NCI-H1048 (cell line): ENCODE measurements around the gene ZMIZ1.

Source experiments
- DNase-seq: peaks from one replicate; lab custom pipeline; 2025; lab: John Stamatoyannopoulos, UW

Gene ZMIZ1

DNA sequence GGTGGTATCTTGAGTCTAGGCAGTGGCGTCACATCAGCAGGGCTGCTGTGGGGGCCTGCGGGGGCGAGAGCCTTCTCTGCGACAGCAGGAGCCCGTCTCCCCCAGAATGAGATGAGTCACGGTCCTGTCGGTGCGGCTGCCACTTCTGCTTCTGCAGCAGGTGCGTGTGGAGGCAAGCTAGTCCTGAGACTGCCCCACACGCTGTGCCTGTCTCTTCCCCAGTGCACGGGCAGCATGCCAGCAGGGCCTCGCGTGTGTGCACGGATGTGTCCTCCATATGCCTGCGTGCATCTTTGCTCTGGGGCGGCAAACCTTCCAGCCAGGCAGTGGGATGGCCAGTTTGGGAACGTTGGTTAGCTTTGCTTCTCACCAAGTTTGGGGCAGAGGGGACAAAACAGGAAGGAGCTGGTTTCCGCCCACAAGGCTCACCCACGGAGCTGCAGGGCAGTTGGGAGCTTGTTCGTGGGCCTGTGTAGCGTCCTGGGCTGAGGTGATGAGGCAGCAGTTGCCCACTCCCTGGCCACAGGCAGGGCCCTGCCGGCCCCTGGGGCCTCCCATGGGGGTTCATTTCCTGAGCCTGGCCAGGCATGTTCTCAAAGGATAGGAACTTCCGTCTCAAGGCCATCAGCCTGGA, 217.7 kb downstream of the ZMIZ1 start:
- DNase-seq, result no peak

DNA sequence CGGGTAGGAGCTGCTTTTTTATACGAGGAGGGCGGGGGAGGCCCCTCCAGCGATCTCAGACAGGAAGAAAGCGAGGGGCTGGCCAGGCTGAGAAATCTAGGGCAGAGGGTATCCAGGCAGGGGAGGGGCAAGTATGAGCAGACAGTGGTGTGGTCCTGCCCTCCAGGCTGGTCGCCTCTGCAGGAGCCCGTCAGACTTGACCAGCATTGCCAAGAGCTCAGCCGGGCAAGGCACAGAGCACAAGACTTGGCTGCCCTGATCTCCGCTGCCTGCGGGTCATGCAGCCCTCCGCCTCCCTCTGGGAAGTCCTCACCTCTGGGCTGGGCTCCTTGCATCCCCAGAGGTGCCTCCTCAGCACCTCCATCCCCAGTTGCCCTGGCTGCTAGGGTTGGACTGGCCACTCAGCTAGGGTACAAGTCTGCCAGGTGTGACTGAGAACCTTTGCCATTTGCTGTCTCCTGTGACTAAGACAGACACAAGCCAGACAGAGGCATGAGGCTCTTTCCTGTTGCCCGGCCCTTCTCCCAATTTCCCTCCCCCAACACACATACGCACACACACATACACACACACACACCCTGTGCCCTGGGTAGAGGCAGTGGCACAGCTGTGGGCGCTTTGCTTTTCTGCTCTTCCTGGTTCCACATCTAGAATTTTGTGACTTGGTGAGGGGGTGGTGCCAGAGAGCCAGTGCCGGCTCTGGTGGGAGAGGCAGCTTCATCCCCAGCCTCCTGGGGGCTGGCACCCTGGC, 219.4 kb downstream of the ZMIZ1 start:
- no peak for DNase-seq

DNA sequence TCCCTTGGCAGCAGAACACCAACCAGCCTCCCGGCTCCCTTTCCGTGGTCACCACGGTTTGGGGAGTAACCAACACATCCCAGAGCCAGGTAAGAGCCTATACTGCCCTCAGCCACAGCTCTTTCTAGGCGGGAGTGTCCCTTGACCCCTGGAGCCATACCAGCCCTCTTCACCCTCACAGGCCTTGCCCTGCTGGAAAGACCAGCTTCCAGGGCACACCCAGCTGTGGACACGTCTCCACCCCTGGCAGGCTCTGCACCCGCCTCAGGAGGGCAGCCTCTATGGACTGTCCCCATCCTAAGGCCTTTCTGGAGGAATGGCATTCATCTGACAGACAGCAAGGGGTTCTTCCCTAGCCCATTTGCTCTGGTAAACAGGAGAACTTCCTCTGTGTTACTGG, 221.0 kb downstream of the ZMIZ1 start:
- no peak for DNase-seq

DNA sequence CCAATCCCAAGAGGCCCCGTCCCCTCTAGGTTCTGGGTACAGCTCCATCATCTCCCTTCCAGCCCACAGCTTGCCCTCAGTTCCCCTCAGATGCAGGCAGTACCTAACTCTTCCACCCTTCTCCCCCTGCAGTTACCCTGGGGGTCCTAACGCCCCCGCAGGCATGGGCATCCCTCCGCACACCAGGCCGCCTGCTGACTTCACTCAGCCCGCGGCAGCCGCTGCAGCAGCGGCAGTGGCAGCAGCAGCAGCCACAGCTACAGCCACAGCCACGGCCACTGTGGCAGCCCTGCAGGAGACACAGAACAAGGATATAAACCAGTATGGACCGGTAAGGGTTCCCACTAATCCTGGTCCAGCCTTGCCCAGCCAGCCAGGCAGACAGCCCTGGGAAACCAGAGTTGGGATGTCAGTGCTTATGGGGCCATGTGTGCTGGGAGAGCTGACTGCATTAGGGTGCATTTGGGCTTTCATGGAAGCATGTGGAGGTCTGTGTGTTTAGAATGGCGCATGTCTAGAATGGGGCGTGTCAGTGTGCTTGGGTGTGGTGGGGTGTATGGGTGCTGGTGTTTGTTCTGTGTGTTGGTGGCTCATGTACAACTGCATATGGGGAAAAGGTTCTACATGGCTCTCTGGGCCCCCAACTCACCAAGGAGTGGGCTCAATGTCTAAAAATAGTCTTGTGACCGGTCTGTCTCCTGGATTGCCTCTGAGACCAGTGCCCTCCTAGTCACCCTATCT, 223.4 kb downstream of the ZMIZ1 start:
- DNase-seq, result no peak

DNA sequence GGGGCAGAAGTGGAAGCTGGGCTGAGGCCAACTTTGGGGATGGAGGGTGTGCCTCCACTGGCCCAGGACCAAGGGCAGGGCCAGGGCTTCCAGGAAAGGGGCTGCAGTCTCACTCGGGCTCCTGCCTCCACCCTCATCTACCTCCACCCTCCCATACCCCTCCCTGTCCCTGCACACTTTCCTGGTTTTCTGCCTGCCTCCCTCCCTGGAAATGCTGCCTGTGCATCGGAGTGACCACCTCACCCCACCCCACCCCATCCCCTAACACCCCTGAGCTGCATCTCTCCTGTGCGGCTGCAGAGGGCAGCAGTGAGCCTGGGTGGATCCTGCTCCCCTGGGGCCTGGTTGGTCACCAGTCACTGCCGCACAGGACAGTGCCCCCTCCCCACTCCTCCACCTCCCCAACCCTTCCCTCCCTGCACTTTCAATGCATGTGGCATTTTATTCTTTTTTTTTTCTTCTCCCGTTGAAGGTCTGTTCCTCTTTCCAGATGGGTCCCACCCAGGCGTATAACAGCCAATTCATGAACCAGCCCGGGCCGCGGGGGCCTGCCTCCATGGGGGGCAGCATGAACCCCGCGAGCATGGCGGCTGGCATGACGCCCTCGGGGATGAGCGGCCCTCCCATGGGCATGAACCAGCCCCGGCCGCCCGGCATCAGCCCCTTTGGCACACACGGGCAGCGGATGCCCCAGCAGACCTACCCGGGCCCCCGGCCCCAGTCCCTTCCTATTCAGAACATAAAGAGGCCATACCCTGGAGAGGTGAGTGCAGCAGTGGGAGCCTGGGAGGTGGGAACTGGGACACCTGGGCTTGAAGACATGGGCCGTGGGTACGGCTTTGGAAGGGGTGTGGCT, 224.4 kb downstream of the ZMIZ1 start:
- no peak for DNase-seq

DNA sequence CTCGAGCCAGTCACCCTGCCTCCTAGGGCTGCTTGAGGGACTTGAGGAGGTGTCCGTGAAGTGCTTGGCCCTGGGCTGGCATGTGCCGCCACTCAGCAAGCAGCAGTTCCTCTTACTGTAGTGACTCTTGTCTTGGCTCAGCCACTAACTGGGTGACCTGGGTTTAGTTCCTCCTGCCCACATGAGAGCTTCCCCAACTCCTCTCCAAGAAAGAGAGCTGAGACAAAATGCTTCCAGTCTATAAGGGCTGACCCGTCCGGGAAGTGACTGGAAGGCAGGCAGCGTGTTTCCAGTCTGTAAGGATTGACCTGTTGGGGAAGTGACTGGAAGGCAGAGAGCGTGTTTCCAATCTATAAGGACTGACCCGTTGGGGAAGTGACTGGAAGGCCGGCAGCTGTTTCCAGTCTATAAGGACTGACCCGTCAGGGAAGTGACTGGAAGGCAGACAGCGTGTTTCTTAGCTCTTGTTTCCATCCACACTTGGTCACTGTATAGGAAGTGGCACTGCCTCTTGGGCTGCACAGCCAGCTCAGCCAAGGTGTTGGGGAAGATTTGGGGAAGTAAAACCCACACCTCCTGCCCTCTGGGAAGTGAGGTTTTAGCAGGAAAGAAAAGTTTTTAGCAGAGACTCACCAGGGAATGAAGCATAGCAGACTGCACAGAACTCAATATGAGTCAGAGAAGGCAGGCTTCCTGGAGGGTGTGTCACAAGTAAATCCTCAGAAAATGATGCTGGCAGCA, 225.2 kb downstream of the ZMIZ1 start:
- no peak for DNase-seq

DNA sequence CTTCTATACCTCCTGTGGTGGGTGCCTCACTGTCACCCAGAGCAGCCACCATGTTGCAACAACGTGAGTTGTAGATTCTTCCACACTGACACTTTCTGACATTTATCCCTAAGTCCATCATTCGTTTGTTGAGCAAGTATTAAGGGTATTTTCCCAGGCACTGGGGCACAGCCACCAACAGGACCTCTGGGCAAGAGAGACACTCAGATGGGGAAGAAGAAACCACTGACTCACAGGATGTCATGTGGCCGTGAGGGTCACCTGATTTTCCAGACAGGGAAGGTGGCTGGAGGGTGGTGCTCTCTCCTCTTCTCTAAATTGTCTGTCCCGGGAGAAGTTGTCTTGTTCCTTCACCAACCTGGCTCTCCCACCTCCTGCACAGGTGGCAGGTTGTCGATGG, 226.8 kb downstream of the ZMIZ1 start:
- no peak for DNase-seq

DNA sequence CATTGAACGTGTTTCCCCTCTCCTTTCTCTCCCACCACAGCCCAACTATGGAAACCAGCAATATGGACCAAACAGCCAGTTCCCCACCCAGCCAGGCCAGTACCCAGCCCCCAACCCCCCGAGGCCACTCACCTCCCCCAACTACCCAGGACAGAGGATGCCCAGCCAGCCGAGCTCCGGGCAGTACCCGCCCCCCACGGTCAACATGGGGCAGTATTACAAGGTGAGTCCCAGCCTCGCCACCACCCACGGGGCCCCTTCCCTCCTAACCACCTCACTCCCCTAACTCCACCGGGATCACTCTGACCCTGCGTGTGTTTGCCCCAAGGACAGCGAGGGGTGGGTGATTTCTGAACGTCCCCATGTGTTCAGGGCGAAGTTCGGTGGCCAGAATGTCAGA, 227.7 kb downstream of the ZMIZ1 start:
- DNase-seq, result no peak

DNA sequence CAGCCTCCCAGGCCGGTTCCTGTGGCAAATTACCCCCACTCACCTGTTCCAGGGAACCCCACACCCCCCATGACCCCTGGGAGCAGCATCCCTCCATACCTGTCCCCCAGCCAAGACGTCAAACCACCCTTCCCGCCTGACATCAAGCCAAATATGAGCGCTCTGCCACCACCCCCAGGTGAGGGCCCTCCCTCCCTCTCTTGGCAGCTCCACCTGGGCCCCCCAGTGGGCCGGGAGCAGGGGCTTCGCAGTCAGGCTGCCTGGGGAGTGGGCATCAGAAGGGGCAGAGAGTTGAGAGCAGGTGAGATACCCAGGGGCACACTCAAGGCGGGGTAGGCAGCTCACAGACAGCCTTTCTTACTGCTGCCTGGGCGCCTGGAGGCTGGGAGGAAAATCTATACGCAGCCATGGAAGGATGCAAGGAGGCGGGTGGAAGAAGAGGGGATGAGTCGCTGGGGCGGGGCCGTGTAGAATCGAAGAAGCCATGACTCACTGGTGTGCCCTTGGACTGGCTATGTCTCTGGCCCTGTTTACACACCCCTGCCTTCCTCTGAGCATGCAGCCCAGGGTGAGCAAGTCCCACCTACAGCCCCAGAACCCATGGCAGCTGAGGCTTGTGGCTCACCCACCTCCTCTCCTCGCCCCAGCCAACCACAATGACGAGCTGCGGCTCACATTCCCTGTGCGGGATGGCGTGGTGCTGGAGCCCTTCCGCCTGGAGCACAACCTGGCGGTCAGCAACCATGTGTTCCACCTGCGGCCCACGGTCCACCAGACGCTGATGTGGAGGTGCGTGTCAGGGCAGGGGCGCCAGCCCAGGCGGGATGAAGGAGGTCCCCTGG, 229.9 kb downstream of the ZMIZ1 start:
- no peak for DNase-seq

DNA sequence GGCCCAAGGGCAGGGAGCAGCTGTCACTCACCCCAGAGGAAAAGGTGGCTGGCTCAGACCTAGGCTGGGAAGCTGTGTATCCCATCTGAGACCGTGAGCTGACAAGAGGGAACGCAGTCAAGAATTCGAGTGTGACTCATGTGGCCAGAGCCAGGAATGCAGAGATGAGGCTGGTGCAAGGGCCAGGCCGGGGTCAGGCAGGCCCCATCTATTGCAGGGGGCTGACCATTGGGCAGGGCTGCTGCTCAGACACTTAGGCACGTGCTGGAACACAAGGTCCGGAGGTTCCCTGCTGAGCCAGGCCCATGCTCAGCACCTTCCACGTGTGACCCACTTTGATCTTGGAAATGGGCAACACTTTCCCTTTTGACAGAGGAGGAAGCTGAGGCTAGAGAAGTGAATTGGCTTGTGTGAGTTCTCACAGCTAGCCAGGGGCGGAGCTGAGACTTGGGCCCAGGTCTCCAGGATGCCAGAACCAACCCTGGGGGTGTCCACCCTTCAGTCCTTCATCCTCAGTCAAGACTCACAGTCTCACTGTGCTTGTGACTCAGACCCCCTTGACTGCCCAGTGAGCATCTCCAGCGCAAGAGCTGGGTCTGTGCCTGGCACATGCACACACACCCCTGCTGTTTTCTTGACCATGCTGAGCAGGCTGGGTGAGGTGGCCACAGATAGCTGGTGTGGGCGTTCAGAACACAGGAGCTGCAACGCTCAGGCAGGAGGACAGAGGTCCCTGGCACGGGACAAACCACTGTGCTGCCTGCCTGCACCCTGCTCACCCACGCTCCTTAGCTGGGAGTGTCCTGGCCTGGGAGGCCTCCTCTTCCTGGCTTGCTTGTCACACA, 230.9 kb downstream of the ZMIZ1 start:
- DNase-seq, result no peak

DNA sequence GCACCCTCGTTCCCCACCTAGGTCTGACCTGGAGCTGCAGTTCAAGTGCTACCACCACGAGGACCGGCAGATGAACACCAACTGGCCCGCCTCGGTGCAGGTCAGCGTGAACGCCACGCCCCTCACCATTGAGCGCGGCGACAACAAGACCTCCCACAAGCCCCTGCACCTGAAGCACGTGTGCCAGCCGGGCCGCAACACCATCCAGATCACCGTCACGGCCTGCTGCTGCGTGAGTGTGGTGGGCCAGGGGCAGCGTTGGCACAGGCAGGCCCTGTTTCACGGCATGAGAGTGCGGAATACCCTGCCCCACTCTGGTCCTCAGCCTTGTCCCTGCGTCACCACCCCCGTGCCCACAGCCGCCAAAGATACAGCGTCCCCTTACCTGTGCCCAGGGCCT, 231.9 kb downstream of the ZMIZ1 start:
- DNase-seq, result no peak

DNA sequence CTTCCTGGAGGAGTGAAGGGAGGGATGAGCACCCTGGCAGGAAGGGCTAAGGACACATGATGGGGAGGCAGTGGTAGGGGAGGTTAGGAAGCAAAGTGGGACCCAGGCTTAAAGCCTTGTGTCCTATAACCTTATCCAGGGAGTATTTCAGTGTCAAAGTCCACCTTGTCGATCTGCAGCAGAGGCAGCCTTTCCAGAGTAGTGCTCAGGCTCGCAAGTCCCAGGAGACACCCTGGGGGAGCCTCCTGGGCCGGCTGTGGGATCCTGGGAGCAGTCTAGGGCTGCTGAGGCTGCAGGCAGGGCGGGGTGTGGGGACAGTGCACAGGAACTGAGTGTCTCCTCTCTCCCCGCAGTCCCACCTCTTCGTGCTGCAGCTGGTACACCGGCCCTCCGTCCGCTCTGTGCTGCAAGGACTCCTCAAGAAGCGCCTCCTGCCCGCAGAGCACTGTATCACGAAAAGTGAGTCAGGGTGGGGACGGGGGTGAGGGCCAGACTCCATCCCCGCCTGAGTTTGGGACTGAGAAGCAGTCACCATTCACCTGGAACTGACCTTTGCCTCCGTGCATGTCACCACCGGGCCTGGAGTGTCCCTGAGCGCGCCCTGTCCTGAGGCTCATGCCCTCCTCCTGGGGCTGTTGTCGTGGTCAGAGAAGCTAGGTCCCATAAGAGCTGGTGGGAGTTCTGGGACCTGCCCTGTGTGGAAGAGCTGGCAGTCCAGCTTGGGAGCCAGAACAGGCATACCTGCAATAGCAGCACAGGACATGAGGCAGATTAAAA, 233.2 kb downstream of the ZMIZ1 start:
- no peak for DNase-seq

DNA sequence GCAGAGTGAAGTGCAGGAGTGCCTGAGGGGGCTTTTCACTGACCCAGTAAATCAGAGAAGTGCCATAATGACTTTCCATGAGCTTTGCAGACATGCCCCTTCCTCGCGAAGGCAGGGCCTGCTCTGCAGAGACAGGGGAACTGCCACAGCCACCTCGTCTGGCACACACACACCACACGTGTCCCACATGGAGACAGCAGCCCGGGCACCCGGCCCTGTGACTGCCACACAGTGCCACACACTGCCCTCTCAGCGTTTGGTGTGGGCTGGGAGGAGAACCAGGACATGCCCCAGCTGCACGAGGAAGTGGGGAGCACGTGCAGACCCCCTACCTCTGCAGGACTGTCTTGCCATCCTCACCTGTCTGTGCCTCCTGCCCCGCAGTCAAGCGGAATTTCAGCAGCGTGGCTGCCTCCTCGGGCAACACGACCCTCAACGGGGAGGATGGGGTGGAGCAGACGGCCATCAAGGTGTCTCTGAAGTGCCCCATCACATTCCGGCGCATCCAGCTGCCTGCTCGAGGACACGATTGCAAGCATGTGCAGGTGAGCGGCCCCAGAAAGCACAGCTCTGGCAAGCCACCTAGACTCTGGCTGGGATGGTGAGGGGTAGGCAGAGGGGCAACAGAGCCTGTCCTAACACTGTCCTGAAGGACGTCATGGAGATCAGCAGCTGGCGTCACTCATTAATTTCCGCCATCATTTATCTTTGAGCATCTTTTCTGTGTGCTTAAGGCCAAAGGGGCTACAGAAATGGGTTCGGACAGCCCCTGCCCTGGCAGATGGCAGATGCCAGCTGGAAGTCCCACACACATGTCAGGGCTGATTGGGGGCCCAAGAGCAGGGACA, 235.1 kb downstream of the ZMIZ1 start:
- no peak for DNase-seq

DNA sequence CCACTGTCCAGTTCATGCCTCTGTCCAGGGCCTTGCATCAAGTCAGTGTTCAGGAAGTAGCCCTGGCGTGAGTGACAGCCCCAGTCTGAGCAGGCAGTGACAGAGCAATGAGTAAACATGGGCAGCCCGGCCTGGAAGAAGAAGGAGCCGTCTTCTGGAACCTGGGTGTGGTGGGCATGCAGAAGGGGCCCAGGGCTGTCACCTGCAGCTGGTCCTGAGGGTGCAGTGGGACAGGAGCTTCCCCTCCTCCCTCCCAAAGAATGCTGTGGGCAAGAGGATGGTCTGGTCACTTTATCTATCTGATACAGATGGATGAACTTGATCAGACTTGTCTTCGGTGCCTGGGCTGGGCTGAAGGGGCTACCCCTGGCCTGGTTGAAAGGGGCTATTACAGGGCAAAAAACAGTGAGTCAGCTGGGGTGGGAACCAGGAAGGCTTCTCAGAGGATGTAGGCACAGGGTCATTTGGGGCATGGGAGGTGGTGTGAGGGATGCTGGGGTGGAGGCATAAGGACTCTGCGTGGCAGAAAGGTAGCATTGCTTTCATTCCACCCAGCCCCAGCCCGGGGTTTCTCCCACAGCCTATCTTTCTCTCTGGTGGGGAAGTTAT, 235.8 kb downstream of the ZMIZ1 start:
- DNase-seq, result no peak

DNA sequence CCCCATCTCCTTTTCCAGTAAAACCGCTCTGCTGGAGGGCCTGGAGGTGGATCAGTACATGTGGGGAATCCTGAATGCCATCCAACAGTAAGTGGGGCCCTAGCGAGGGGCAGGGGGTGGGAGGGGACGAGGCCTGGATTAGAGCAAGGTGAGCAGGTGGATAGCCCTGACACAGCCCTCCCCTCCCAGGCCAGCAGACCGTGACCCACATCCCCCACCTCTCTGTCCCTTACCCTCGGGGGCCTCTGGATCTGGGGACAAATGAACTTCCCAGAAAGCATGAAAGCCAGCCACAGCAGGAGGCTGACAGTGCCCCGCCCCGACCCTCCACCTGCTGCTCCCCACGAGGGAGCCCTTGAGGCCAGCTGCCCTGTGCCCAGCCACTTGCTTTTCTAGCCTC, 236.7 kb downstream of the ZMIZ1 start:
- no peak for DNase-seq

DNA sequence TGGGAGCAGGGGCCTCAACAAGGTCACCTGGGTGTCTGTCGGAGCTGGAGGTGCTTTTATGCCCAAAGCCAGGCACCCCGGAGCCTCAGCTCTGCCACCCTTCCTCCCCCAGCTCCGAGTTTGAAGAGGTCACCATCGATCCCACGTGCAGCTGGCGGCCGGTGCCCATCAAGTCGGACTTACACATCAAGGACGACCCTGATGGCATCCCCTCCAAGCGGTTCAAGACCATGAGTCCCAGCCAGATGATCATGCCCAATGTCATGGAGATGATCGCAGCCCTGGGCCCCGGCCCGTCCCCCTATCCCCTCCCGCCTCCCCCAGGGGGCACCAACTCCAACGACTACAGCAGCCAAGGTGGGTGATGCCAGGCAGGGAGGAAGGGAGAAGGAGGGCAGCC, 237.2 kb downstream of the ZMIZ1 start:
- no peak for DNase-seq

DNA sequence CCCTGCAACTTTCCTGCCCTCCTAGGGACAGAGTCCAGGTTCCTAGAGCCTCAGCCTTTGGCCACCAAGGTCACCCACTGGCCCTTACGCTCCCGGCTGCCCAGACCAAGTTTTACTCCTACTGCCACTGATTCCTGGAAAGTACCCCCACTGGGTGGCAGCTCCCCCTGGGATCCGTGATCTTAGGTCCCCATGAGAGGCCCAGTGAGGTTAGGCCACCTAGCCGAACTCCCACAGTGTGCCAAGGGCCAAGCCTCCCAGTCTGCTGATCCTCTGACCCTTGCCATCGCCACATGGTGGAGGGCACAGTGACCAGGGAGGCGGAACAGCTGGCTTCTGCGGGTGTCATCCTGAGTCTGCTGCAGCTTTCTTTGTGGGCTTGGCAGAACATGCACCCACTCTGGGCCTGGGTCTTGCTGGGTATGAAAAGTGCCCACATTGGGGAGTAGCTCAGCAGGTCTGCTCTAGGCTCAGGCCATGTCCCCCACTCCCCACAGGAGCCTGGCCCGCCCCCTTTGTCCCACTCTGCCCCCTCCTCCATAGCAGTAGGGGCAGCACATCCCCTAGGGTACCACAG, 238.0 kb downstream of the ZMIZ1 start:
- DNase-seq, result no peak
